GM18499 (cell line): Measurements from ENCODE around the gene CILP.
"Not testable (repeated sequence)": the region's sequence is repeated elsewhere in the genome, so short reads cannot be mapped to it uniquely, and the experiment has no call there.

ENCODE experiments used
- ATAC-seq: cut with Tn5 transposase; IDR thresholded peaks from one replicate; pipeline ENCODE4 v1.9.1; 2021; ENCODE audit warnings: moderate number of reproducible peaks; ENCODE audit not compliant: insufficient read depth, unreplicated experiment

Gene CILP

GRCh38 chr15:65226901-65227300, 15.6 kb upstream of the CILP start:
- not testable (repeated sequence) for ATAC-seq

- no peak for ATAC-seq
Measured at GRCh38 chr15:65226221-65226620, 14.9 kb upstream of the CILP start.

- ATAC-seq, result no peak
Measured at GRCh38 chr15:65223996-65224395, 12.7 kb upstream of the CILP start.

- ATAC-seq, result no peak
Measured at GRCh38 chr15:65222891-65223290, 11.6 kb upstream of the CILP start.

GRCh38 chr15:65221697-65222096, 10.4 kb upstream of the CILP start:
- ATAC-seq, result no peak

GRCh38 chr15:65219137-65219536, 7.9 kb upstream of the CILP start:
- no peak for ATAC-seq

- no peak for ATAC-seq
Measured at GRCh38 chr15:65217526-65218482, 6.5 kb upstream of the CILP start.

- no peak for ATAC-seq
Measured at GRCh38 chr15:65215496-65215895, 4.2 kb upstream of the CILP start.

- ATAC-seq, result no peak
Measured at GRCh38 chr15:65214010-65214409, 2.7 kb upstream of the CILP start.

GRCh38 chr15:65213241-65213640, 2.0 kb upstream of the CILP start:
- no peak for ATAC-seq

GRCh38 chr15:65212097-65212496, 824 bp upstream of the CILP start:
- ATAC-seq, result no peak

GRCh38 chr15:65211482-65211982, 259 bp upstream of the CILP start:
- ATAC-seq, result no peak

- no peak for ATAC-seq
Measured at GRCh38 chr15:65209701-65210643, 1.3 kb downstream of the CILP start.

- no peak for ATAC-seq
Measured at GRCh38 chr15:65208647-65209046, 2.6 kb downstream of the CILP start.

- ATAC-seq, result no peak
Measured at GRCh38 chr15:65207280-65207840, 3.9 kb downstream of the CILP start.

GRCh38 chr15:65206750-65207149, 4.5 kb downstream of the CILP start:
- ATAC-seq, result no peak

- ATAC-seq, result no peak
Measured at GRCh38 chr15:65204931-65205660, 6.2 kb downstream of the CILP start.

GRCh38 chr15:65204236-65204930, 6.9 kb downstream of the CILP start:
- no peak for ATAC-seq

- no peak for ATAC-seq
Measured at GRCh38 chr15:65201918-65202317, 9.4 kb downstream of the CILP start.
